Retinal pigment epithelial cell (primary cell): ENCODE data around the gene EXOSC6.
"Not testable (repeated sequence)": the region's sequence is repeated elsewhere in the genome, so short reads cannot be mapped to it uniquely, and the experiment has no call there.

Experiments used
- DNase-seq: peaks from one replicate; pipeline ENCODE4 v3.0.0-alpha.2; 2010; ENCODE audit warnings: low read depth
- H3K4me3 ChIP-seq: 2 replicates; pipeline ENCODE4 v1.5.1; 2011; ENCODE audit warnings: mild to moderate bottlenecking, low read length, control low read depth, moderate library complexity

The EXOSC6 gene

GRCh38 chr16:70204668-70205405, 46.9 kb downstream of the EXOSC6 start:
- DNase-seq = not testable (repeated sequence)

GRCh38 chr16:70204010-70204409, 47.7 kb downstream of the EXOSC6 start:
- H3K4me3 ChIP-seq, DNase-seq: not testable (repeated sequence)

More at GRCh38 chr16:70204668-70205405, 46.9 kb downstream of the EXOSC6 start:
- H3K4me3 ChIP-seq = not testable (repeated sequence)

DNA sequence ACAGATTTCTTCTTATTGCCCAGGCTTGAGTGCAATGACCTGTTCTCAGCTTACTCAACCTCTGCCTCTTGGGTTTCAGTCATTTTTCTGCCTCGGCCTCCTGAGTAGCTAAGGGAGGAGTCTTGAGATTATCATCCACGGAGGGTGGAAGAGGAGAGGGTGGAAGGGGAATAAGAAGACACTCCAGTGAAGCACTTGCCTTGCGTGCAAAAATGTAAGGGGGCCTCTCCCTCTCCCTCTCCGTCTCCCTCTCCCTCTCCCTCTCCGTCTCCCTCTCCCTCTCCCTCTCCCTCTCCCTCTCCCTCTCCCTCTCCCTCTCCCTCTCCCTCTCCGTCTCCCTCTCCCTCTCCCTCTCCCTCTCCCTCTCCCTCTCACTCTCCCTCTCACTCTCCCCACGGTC, 48.2 kb downstream of the EXOSC6 start:
- not testable (repeated sequence) for H3K4me3 ChIP-seq, DNase-seq

DNA sequence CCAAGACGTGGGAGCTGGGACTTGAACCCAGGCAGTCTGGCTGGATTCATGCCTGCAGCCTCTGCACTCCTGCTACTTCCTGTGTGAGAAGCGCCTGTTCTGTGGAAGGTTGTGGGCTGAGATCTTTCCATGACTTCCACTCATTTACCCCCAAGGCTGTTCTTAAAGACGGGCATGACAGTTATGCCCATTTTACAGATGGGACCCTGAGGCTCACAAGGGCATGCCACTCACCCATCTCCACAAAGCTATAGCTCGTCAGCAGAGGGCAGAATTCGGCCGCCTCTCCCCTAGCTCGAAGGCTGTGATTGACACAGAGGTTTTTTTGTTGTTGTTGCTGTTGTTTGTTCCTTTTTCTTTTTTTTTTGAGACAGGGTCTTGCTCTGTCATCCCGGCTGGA, 51.7 kb downstream of the EXOSC6 start:
- not testable (repeated sequence) for H3K4me3 ChIP-seq, DNase-seq

- not testable (repeated sequence) for H3K4me3 ChIP-seq, DNase-seq
Observed at GRCh38 chr16:70199170-70199569, 52.6 kb downstream of the EXOSC6 start.

GRCh38 chr16:70198666-70199065, 53.1 kb downstream of the EXOSC6 start:
- H3K4me3 ChIP-seq, DNase-seq: not testable (repeated sequence)

DNA sequence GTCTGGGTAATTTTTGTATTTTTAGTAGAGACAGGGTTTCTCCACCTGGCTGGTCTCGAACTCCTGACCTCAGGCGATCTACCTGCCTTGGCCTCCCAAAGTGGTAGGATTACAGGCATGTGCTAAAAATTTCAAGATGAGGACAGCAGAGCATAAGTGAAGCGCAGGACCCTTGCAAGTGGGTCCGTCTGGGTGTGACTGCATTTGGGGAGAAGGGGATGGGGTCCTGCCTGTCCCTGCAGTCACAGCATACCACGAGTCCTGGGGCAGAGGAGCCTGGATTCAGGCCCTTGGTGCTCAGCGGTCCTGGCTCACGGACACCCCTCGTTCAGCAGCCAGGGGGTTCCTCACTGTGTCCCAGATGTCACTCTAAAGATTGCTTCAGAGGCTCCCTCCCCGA, 53.5 kb downstream of the EXOSC6 start:
- not testable (repeated sequence) for H3K4me3 ChIP-seq, DNase-seq

- not testable (repeated sequence) for DNase-seq, H3K4me3 ChIP-seq
Observed at GRCh38 chr16:70197611-70198010, 54.1 kb downstream of the EXOSC6 start.
